Kidney (tissue), 14 donors: ENCODE data around the gene SCN10A. TPM values are rescaled to one million over a fixed set of nuclear protein-coding genes. Genes with fewer than 3 reads are reported as not detected.

Experiments used
- DNase-seq, 5 donors: peaks; one replicate each; pipeline ENCODE4 v3.0.0-alpha.2; 2013 to 2020
- FAIRE-seq: peaks from 2 replicates; lab custom pipeline; 2012; peaks lifted over from hg19 to GRCh38; lab: Jason Lieb, UNC
- H3K27ac ChIP-seq, 2 donors: one replicate each; pipeline ENCODE4 v1.7.0; 2013; ENCODE audit warnings: low read depth in 2 of 2, low read length in 2 of 2, inconsistent platforms in 1 of 2
- H3K27me3 ChIP-seq: one replicate; pipeline ENCODE4 v1.7.1; 2013; ENCODE audit warnings: low read length, inconsistent platforms; ENCODE audit not compliant: control insufficient read depth, insufficient read depth
- H3K36me3 ChIP-seq, 3 donors: one replicate each; pipeline versions ENCODE4 v1.7.0 to v1.7.1; 2013; ENCODE audit warnings: low read length in 3 of 3, control low read depth in 1 of 3, inconsistent platforms in 1 of 3; ENCODE audit not compliant: insufficient read depth in 3 of 3, control insufficient read depth in 2 of 3
- H3K4me1 ChIP-seq, 3 donors: one replicate each; pipeline versions ENCODE4 v1.7.0 to v1.7.1; 2013; ENCODE audit warnings: low read length in 3 of 3, inconsistent platforms in 1 of 3, low read depth in 1 of 3; ENCODE audit not compliant: control insufficient read depth in 2 of 3, insufficient read depth in 2 of 3
- H3K4me3 ChIP-seq, 3 donors: one replicate each; pipeline versions ENCODE4 v1.7.0 to v1.8.1; 2013; ENCODE audit warnings: low read length in 3 of 3, control low read depth in 1 of 3, inconsistent platforms in 1 of 3
- H3K9ac ChIP-seq, 3 donors: one replicate each; pipeline versions ENCODE4 v1.7.0 to v1.7.1; 2013; ENCODE audit warnings: low read length in 3 of 3, control low read depth in 1 of 3, inconsistent platforms in 1 of 3
- H3K9me3 ChIP-seq, 3 donors: one replicate each; pipeline versions ENCODE4 v1.7.0 to v1.7.1; 2013; ENCODE audit warnings: low read length in 3 of 3, control low read depth in 1 of 3, inconsistent platforms in 1 of 3; ENCODE audit not compliant: control insufficient read depth in 2 of 3, insufficient read depth in 1 of 3
- CTCF ChIP-seq: IDR thresholded peaks from 3 replicates; pipeline ENCODE4 v1.5.1; 2012; ENCODE audit warnings: mild to moderate bottlenecking, moderate library complexity, borderline replicate concordance; ENCODE audit not compliant: insufficient read depth; ENCODE audit errors: extremely low read depth
- intact Hi-C: fragments of 100-400 bp; cut with DNase I; formaldehyde crosslinking; loops from one replicate; pipeline ENCODE4 v1.11.1; 2022
- polyA plus RNA-seq: library from polyadenylated mRNA; stranded (reverse); fragments of 350-450 nt; fragmentation: Illumina TruSeq; extraction: RNeasy Lipid Tissue Mini Kit (QIAGEN cat#74804); gene quantifications from one replicate; pipeline ENCODE4 v1.2.3, GENCODE V29; 2014; ENCODE audit warnings: low read depth, low replicate concordance; ENCODE audit not compliant: insufficient read depth
- total RNA-seq: library from RNA; stranded (reverse); fragmentation: NEBNext Ultra II Directional; extraction: Animal tissue kit (Norgen Biotek cat#: 25700); gene quantifications from one replicate; pipeline ENCODE4 v1.2.1, GENCODE V29; 2021
- donor health status: control.
- donor health status: control.
- donor health status: control.
- donor health status: control.
- donor health status: control.
- donor health status: DM: yes; HTN: yes; CAD: no.
- donor health status: Normal renal cell carcinoma (clear cell type).

SCN10A gene
- total and polyA plus RNA-seq, 2 donors from 2014 or later = not detected

GRCh38 chr3:38746641-38747040 lies 69.4 kb downstream of the SCN10A start:
- no peak for TF ChIP-seq CTCF

GRCh38 chr3:38743043-38743442 lies 73.0 kb downstream of the SCN10A start:
- TF ChIP-seq CTCF = no peak
- DNase-seq (no peak), FAIRE-seq (no peak)
- Histone ChIP-seq H3K9me3 (no peaks in the 10 kb centered on the region), H3K27me3 (no peaks in the 10 kb centered on the region), H3K4me3 (no peak overlapping the region), H3K9ac (no peak overlapping the region), H3K27ac (no peak overlapping the region), H3K4me1 (no peaks in the 10 kb centered on the region), H3K36me3 (no peaks in the 10 kb centered on the region)
- intact Hi-C loops = no loop called here

More at GRCh38 chr3:38746641-38747040, 69.4 kb downstream of the SCN10A start:
- Histone ChIP-seq H3K9me3 (no peaks in the 10 kb centered on the region), H3K4me1 (no peaks in the 10 kb centered on the region), H3K9ac (no peak overlapping the region), H3K4me3 (no peak overlapping the region), H3K36me3 (no peaks in the 10 kb centered on the region), H3K27me3 (no peaks in the 10 kb centered on the region), H3K27ac (no peak overlapping the region)
- DNase-seq (no peak), FAIRE-seq (no peak)
- intact Hi-C loops = no loop called here

GRCh38 chr3:38742550-38742949 lies 73.5 kb downstream of the SCN10A start:
- no peak for TF ChIP-seq CTCF
- Histone ChIP-seq H3K4me1 (no peaks in the 10 kb centered on the region), H3K4me3 (no peak overlapping the region), H3K27ac (no peak overlapping the region), H3K9ac (no peak overlapping the region), H3K36me3 (no peaks in the 10 kb centered on the region), H3K9me3 (no peaks in the 10 kb centered on the region), H3K27me3 (no peaks in the 10 kb centered on the region)
- intact Hi-C loops = no loop called here
- no peak for FAIRE-seq
- no peak for DNase-seq

- H3K27me3 ChIP-seq = no peaks in the 10 kb centered on the region
Measured at GRCh38 chr3:38740537-38740936, 75.5 kb downstream of the SCN10A start.

More at GRCh38 chr3:38740537-38740936, 75.5 kb downstream of the SCN10A start:
- no peak overlapping the region for H3K9ac ChIP-seq
- H3K4me1 ChIP-seq = no peaks in the 10 kb centered on the region
- no peak overlapping the region for H3K27ac ChIP-seq
- intact Hi-C loops = no loop called here
- H3K9me3 ChIP-seq = no peaks in the 10 kb centered on the region
- no peak for TF ChIP-seq CTCF
- DNase-seq (no peak), FAIRE-seq (no peak)
- no peaks in the 10 kb centered on the region for H3K36me3 ChIP-seq
- no peak overlapping the region for H3K4me3 ChIP-seq
